ENCODE results near the gene FLT3. TPM values are rescaled to one million over a fixed set of nuclear protein-coding genes. Genes with fewer than 3 reads are reported as not detected.
A peak's percentile ranks its signal among the peaks of the same experiment; 100 is the strongest.

FLT3 gene
- total and polyA plus RNA-seq, 9 donors, result 0.08 to 0.97 (median 0.15) TPM; not detected in 1

DNA sequence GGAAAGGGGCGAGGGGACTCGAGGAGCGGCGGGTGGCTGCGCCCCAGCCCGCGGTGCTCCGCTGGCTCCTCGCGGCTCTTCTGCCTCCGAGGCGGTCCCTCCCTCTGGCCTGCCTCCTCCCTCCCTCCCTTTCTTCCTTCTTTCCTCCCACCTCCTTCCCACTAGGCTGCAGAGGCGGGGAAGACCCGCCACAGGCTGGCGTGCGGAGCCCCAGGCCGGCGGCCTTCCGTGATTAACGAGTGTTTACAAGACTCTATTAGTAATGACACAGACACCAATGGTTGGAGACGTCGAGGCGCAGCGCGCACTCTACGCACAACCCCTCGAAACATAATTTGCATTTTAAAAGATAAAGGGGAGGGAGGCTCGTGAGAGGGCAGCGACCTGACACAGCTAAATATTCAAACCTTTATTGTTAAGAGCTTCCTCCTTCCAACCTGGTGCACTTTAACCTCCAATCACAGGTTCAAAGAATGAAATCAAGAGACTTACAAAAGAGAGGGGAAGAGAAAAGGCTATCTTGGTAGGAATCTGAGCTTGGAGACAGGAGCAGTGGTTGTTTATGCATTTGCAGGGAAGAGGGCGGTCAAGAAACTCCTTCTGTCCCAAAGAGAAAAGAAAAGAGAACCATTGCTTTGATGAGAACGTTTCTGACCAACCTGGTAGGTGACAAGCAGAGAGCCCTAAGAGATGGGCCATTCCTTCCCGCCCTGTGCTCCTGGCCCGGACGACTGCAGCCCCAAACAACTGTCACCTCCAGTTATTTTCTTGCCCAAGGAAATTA, 131.1 kb downstream of the FLT3 start, which contains the start of gene CDX2:
Gene CDX2, minus strand, starts transcription at position 234 of the 784 bp plus-strand sequence. CDS start 309 bp downstream, outside the sequence.
- 3 to 4% (median 3%) methylated on average over 34 of the region's 34 CpGs for WGBS, 3 donors
- H3K27me3 ChIP-seq, result no peaks in the 10 kb centered on the region

DNA sequence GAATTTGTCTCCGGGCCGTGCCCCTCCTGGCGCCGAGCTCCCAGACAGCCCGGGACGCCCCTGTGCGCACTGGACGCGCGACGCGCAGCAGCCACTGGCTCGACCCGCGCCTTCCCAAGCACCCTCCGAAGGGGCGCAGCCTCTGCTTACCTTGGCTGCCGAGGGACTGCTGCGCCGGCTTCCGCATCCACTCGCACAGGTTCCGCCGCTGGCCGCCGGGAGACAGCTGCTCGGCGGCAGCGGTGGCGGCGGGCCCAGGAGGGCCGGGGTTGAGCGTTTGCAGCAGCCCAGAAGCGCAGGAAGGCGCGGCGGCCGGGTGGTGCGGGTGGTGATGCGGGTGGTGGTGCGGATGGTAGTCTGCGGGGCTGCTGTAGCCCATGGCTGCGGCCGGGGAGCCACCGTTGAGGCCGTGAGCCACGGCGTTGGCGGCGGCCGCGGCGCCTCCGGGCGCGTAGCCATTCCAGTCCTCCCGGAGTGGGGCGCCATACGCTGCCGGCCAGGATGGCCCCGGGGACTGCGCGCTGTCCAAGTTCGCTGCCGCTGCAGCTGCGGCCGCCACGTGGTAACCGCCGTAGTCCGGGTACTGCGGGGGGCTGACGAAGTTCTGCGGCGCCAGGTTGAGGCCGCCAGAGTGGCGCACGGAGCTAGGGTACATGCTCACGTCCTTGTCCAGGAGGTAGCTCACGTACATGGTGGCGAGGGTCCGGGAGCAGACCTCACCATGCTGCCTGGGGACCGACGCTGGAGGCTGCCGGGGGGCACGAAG, 131.9 kb downstream of the FLT3 start:
- WGBS, 3 donors, result 0 to 1% (median 1%) methylated on average over 42 to 86 of the region's 86 CpGs
- no peaks in the 10 kb centered on the region for H3K36me3 ChIP-seq
- intact Hi-C loops (cut with DNase I), result no loop called here
- no peaks in the 10 kb centered on the region for H3K27me3 ChIP-seq
- peak overlapping the region; percentile 34 for H3K4me3 ChIP-seq
- H3K4me1 ChIP-seq (ENCODE audit: insufficient read depth), result no peaks in the 10 kb centered on the region
- DNase-seq, result no peak
- TF ChIP-seq, protein P1, sequence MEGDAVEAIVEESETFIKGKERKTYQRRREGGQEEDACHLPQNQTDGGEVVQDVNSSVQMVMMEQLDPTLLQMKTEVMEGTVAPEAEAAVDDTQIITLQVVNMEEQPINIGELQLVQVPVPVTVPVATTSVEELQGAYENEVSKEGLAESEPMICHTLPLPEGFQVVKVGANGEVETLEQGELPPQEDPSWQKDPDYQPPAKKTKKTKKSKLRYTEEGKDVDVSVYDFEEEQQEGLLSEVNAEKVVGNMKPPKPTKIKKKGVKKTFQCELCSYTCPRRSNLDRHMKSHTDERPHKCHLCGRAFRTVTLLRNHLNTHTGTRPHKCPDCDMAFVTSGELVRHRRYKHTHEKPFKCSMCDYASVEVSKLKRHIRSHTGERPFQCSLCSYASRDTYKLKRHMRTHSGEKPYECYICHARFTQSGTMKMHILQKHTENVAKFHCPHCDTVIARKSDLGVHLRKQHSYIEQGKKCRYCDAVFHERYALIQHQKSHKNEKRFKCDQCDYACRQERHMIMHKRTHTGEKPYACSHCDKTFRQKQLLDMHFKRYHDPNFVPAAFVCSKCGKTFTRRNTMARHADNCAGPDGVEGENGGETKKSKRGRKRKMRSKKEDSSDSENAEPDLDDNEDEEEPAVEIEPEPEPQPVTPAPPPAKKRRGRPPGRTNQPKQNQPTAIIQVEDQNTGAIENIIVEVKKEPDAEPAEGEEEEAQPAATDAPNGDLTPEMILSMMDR (IDR thresholded peaks at IDR 0.05), result no peak
- no peak for TF ChIP-seq POLR2A (IDR thresholded peaks at IDR 0.05)
- TF ChIP-seq EP300 (IDR thresholded peaks at IDR 0.05), result no peak
- no peaks in the 10 kb centered on the region for H3K9me3 ChIP-seq
- no peak overlapping the region for H3K27ac ChIP-seq

More for the DNA sequence above, 131.1 kb downstream of the FLT3 start, which contains the start of gene CDX2:
- Histone ChIP-seq H3K36me3 (no peaks in the 10 kb centered on the region), H3K27ac (no peak within 1 kb of the TSS), H3K4me3 (peak within 1 kb of the TSS; percentile 34), H3K4me1 (ENCODE audit: insufficient read depth) (no peaks in the 10 kb centered on the region), H3K9me3 (no peaks in the 10 kb centered on the region)
- intact Hi-C loops (cut with DNase I), result no loop called here
- no peak for DNase-seq
- TF ChIP-seq POLR2A (IDR thresholded peaks at IDR 0.05) (no peak), EP300 (IDR thresholded peaks at IDR 0.05) (no peak)
- TF ChIP-seq, protein P1 (IDR thresholded peaks at IDR 0.05), result no peak

DNA sequence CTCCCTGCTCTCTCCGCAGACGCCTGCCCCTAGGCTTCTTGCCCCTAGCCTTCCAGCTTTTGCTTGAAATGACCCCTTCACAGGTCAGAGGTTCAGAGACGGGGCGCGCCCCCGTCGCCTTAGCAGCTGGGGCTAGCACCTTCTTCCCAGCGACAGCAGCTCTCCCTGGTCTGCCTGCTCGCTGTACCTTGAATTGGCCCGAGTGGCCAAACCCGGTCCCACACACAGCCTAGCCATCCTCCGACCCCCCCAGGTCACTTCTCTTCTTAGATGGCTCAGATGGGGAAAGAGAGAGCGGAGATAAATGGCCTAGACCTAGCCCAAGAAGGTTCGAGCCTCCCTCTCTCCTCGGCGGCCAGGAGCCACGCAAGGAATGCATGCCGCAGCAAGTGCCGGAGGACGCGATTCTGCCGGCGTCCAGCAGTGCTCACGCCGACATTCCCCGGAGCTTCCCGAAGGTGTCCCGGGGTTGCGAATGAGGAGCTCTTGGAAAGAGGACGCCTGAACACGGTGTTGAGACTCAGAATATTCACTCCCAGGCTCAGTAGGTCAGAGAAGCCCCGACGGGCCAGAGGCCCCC, 132.6 kb downstream of the FLT3 start:
- TF ChIP-seq, protein P1 (IDR thresholded peaks at IDR 0.05), result no peak
- TF ChIP-seq POLR2A (IDR thresholded peaks at IDR 0.05), result no peak
- no peak for TF ChIP-seq EP300 (IDR thresholded peaks at IDR 0.05)
- Histone ChIP-seq H3K27ac (no peak overlapping the region), H3K36me3 (no peaks in the 10 kb centered on the region), H3K9me3 (no peaks in the 10 kb centered on the region), H3K4me1 (ENCODE audit: insufficient read depth) (no peaks in the 10 kb centered on the region), H3K27me3 (no peaks in the 10 kb centered on the region), H3K4me3 (peak overlapping the region; percentile 34)
- intact Hi-C loops (cut with DNase I), result no loop called here
- WGBS, 3 donors, result 1 to 2% (median 1%) methylated on average over 29 to 33 of the region's 33 CpGs
- no peak for DNase-seq

DNA sequence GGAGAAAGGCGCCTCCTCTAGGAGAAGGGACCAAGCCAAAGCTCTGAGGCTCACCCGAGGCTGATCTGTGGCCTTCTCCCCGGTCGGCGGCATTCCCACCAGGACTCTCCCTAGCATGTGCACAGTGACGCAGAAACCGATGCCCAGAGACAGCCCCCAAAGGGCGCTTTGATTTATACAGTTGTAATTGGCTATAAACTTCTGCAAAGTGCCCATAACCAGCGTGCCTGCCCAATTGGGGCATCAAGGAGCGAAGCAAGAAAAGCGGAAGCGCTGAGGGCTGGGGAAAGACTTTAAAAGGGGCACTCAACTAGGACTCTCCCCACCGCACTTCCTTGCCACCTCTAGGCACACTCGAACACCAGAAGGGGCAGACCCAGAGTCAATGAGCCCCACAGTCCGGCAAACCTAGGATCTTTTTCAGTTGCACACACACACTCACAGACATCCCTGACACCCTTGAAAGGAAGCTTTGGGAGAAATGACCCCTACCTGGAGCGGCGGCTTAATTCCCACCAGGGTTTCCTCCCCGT, 133.1 kb downstream of the FLT3 start:
- no peaks in the 10 kb centered on the region for H3K4me1 ChIP-seq (ENCODE audit: insufficient read depth)
- no peak overlapping the region for H3K27ac ChIP-seq
- no peaks in the 10 kb centered on the region for H3K27me3 ChIP-seq
- H3K4me3 ChIP-seq, result peak overlapping the region; percentile 34
- H3K9me3 ChIP-seq, result no peaks in the 10 kb centered on the region
- WGBS, 3 donors, result 3 to 4% (median 3%) methylated on average over 18 of the region's 18 CpGs
- TF ChIP-seq POLR2A (IDR thresholded peaks at IDR 0.05) (no peak), EP300 (IDR thresholded peaks at IDR 0.05) (no peak)
- TF ChIP-seq, protein P1 (IDR thresholded peaks at IDR 0.05), result no peak
- no peak for DNase-seq
- H3K36me3 ChIP-seq, result no peaks in the 10 kb centered on the region
- intact Hi-C loops (cut with DNase I), result no loop called here
